Neuron (in vitro differentiated cells): ENCODE data around the gene ARNT2.

Source experiments
- H2AFZ ChIP-seq: one replicate; pipeline ENCODE4 v1.6.1; 2013; ENCODE audit warnings: low read depth, mild to moderate bottlenecking, inconsistent platforms, low read length, moderate library complexity
- H3K27me3 ChIP-seq: one replicate; pipeline ENCODE4 v1.6.1; 2013; ENCODE audit warnings: low read length; ENCODE audit not compliant: insufficient read depth
- H3K36me3 ChIP-seq: one replicate; pipeline ENCODE4 v1.6.1; 2013; ENCODE audit warnings: low read length; ENCODE audit not compliant: insufficient read depth
- H3K4me1 ChIP-seq: one replicate; pipeline ENCODE4 v1.6.1; 2013; ENCODE audit warnings: low read length; ENCODE audit not compliant: insufficient read depth
- H3K4me3 ChIP-seq: 2 replicates; pipeline ENCODE4 v1.5.1; 2013; ENCODE audit warnings: mild to moderate bottlenecking, low read length, moderate library complexity
- H3K9me3 ChIP-seq: one replicate; pipeline ENCODE4 v1.6.1; 2013; ENCODE audit warnings: low read length

Gene ARNT2

GRCh38 chr15:80556694-80557367 lies 152.6 kb downstream of the ARNT2 start:
- Histone ChIP-seq H3K4me1 (no peaks in the 10 kb centered on the region), H3K27me3 (no peaks in the 10 kb centered on the region), H3K36me3 (peaks cover 75% of the 10 kb centered on the region), H3K4me3 (no peak overlapping the region), H3K9me3 (no peaks in the 10 kb centered on the region), H2AFZ (no peak overlapping the region)

DNA sequence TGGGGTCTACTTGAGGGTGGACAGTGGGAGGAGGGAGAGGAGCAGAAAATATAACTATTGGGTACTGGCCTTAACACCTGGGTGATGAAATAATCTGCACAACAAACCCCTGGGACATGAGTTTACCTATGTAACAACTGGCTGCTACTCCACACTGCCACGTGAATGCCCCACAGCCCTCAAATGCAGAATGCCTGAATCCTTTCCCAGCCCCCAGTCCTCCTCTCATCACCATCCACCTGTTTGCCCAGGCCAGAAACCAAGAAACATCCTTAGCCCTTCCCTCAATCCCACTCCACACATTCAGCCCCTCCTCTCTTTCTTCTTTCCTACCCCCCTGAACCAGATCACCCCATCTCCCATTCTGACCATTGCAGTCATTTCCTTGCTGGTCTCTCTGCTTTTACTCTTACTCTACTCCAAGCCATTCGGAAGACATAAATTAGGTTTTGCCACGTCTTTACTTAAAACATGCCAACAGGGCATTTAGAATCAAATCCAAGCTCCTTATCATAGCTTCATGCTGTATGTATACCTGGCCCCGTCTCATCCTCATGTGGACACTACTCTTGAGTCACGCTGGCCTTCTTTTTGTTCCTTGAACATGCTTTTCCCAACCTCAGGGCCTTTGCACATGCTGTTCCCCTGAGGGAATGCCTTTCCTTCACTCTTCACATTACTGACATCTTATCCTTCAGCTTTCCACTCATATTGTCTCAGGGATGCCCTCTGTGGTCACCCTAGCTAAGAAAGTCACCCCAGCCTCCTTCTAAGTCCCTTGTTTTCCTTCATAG lies 153.5 kb downstream of the ARNT2 start:
- peaks cover 68% of the 10 kb centered on the region for H3K36me3 ChIP-seq
- H3K27me3 ChIP-seq = no peaks in the 10 kb centered on the region

DNA sequence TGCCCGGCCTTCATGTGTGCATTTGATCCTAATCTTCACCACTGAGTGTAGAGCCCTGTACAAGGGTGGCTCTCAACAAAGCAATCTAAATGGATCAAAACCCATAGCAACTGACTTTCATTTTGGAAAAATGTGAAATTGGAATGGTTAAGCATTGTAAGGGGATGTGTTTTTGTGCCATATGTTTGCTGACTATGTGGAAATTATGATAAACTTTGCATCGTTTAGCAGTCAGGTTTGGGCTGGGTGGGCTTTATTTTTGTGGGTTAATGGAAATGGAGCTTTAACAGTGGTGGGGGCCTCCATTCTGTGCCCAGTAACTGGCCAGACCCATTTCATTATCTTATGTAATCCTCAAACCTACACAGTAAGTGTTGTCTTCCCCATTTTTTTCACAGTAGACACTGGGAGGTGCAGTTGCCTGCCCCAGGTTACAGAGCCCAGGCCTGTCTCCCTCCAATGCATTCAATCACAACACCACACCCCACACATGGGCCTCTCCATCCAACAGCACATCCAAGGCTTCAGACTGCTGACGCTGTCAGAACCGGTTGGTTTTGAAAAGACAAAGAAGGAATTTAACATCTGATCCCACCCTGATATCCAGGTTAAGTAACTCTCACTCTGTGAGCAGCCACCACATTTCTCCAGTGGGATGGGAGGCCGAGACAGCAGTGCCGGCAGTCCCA lies 154.6 kb downstream of the ARNT2 start:
- peaks cover 69% of the 10 kb centered on the region for H3K36me3 ChIP-seq
- no peaks in the 10 kb centered on the region for H3K9me3 ChIP-seq
- no peak overlapping the region for H2AFZ ChIP-seq
- no peaks in the 10 kb centered on the region for H3K27me3 ChIP-seq
- no peak overlapping the region for H3K4me3 ChIP-seq
- H3K4me1 ChIP-seq = no peaks in the 10 kb centered on the region

More for the DNA sequence above, 153.5 kb downstream of the ARNT2 start:
- Histone ChIP-seq H2AFZ (no peak overlapping the region), H3K4me3 (no peak overlapping the region), H3K9me3 (no peaks in the 10 kb centered on the region), H3K4me1 (no peaks in the 10 kb centered on the region)

DNA sequence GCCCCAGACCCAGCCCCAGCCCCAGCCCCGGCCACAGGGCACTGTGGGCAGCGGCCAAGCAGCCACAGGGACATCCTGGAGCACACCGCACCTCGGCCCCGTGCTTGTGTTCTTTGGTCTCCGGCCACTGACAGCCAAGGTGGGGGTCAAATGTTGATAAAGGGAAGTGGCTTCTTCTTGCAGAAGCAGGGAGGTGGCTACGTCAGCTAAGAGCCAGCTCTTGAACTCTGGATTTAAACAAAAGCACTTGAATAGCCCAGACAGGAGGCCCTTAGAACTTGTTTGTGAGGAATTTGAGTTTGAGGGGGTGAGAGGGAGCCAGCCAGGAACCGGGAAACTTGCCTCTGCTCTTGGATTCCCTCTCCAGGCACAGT lies 155.1 kb downstream of the ARNT2 start:
- no peaks in the 10 kb centered on the region for H3K4me1 ChIP-seq
- no peaks in the 10 kb centered on the region for H3K27me3 ChIP-seq
- peaks cover 71% of the 10 kb centered on the region for H3K36me3 ChIP-seq
- no peaks in the 10 kb centered on the region for H3K9me3 ChIP-seq
- H2AFZ ChIP-seq = no peak overlapping the region
- no peak overlapping the region for H3K4me3 ChIP-seq

DNA sequence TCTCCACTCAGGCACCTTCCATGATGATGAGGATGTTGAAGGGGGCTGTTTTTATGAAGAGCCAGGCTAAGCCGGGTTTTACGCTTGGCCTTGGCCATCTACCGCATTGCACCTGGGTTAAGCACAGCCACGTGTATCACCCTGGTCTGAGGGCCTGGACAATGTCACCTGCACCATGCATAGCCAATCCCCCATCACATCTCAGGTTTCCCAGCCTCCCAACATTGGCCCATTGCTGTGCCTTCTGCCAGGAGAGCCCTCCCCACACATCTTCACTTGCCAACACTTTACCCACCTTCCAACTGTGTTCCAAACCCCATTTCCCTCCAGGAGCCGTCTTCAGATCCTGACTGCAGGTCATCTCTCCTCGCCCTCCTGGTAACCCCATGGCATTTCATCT lies 155.6 kb downstream of the ARNT2 start:
- peaks cover 69% of the 10 kb centered on the region for H3K36me3 ChIP-seq
- H3K4me1 ChIP-seq = no peaks in the 10 kb centered on the region
- H3K9me3 ChIP-seq = no peaks in the 10 kb centered on the region
- no peak overlapping the region for H3K4me3 ChIP-seq
- H2AFZ ChIP-seq = no peak overlapping the region
- no peaks in the 10 kb centered on the region for H3K27me3 ChIP-seq

GRCh38 chr15:80560601-80561400 lies 156.6 kb downstream of the ARNT2 start:
- no peaks in the 10 kb centered on the region for H3K4me1 ChIP-seq
- H3K36me3 ChIP-seq = peaks cover 62% of the 10 kb centered on the region
- H2AFZ ChIP-seq = no peak overlapping the region
- H3K27me3 ChIP-seq = no peaks in the 10 kb centered on the region
- no peak overlapping the region for H3K4me3 ChIP-seq
- H3K9me3 ChIP-seq = no peaks in the 10 kb centered on the region

DNA sequence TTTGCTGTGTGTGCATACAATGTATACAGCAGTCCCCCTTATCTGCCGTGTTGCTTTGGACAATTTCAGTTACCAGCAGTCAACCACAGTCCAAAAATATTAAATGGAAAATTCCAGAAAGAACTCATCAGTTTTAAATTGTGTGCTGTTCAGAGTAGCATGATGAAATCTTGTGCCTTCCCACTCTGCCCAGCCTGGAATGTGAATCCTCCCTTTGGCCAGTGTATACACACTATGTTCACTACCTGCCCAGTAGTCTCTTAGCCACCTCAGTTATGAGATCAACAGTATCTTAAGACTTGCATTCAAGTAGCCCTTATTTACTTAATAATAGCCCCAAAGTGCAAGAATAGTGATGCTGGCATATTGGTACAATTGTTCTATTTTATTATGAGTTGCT lies 157.3 kb downstream of the ARNT2 start:
- Histone ChIP-seq H3K27me3 (no peaks in the 10 kb centered on the region), H3K4me1 (no peaks in the 10 kb centered on the region), H2AFZ (no peak overlapping the region), H3K4me3 (no peak overlapping the region), H3K36me3 (peaks cover 66% of the 10 kb centered on the region), H3K9me3 (no peaks in the 10 kb centered on the region)

- Histone ChIP-seq H3K4me3 (no peak overlapping the region), H3K4me1 (no peaks in the 10 kb centered on the region), H3K36me3 (peaks cover 63% of the 10 kb centered on the region), H3K27me3 (no peaks in the 10 kb centered on the region), H2AFZ (no peak overlapping the region), H3K9me3 (no peaks in the 10 kb centered on the region)
These were observed 157.9 kb downstream of the ARNT2 start for GRCh38 chr15:80562033-80562432.

DNA sequence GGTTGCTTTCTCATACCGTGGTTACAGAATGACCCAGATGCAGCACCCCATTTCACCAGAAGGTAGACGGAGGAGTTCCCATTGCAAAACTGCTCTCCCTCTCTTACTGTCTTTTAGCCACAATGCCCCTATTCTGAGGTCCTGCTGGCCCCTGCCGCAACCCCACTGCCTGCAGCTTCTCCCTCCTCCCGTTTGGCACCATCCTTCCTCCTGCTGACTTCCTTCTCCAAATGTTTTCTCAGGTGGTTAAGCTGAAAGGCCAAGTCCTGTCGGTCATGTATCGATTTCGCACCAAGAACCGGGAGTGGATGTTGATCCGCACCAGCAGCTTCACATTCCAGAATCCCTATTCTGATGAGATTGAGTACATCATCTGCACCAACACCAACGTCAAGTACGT lies 158.7 kb downstream of the ARNT2 start:
- H3K9me3 ChIP-seq = no peaks in the 10 kb centered on the region
- no peak overlapping the region for H3K4me3 ChIP-seq
- no peaks in the 10 kb centered on the region for H3K27me3 ChIP-seq
- no peaks in the 10 kb centered on the region for H3K4me1 ChIP-seq
- no peak overlapping the region for H2AFZ ChIP-seq
- peaks cover 58% of the 10 kb centered on the region for H3K36me3 ChIP-seq

DNA sequence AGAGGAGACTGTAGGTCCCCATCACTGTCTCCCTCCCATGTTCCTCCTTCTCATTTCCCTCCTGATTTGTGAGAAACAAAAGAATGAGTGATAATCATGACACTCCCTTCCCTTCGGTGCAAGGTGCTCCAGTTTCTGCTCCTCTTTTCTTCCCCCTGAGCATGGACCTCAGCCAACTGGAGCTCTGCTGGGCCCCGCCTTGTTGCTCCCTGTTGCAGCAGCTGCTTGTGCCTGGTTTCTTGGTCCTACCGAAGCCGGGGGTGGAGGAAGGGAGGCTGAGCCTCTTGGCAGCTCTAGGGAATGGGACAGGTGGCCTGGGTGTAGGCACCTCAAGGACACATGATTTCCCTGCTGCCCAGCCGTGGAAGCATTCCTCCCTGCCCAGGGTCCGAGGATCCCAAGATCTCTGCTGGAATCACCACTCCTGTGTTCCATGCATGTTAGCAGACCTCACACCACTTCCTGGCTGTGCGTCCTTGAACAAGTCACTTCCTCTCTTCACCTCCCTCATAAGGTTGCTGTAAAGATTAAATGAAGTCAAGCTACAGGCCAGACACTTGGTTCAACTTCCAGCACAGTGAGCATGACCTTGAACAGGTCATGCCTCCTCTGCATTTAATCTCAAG lies 159.3 kb downstream of the ARNT2 start:
- Histone ChIP-seq H3K4me3 (no peak overlapping the region), H3K27me3 (no peaks in the 10 kb centered on the region), H3K4me1 (no peaks in the 10 kb centered on the region), H3K9me3 (no peaks in the 10 kb centered on the region), H3K36me3 (peaks cover 61% of the 10 kb centered on the region), H2AFZ (no peak overlapping the region)

GRCh38 chr15:80564056-80564455 lies 159.9 kb downstream of the ARNT2 start:
- H3K9me3 ChIP-seq = no peaks in the 10 kb centered on the region
- H3K27me3 ChIP-seq = no peaks in the 10 kb centered on the region
- H3K4me1 ChIP-seq = no peaks in the 10 kb centered on the region
- H3K36me3 ChIP-seq = peaks cover 62% of the 10 kb centered on the region
- H3K4me3 ChIP-seq = no peak overlapping the region
- H2AFZ ChIP-seq = no peak overlapping the region

DNA sequence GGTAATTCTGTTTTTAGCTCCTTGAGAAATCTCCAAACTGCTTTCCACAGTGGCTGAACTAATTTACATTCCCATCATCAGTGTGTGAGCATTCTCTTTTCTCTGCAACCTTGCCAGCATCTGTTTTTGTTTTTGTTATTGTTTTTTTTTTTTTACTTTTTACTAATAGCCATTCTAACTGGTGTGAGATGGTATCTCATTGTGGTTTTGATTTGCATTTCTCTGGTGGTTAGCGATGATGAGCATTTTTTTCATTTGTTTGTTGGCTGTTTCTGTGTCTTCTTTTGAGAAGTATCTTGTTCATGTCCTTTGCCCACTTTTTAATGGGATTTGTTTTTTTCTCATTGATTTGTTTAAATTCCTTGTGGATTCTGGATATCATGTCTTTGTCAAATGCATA lies 161.2 kb downstream of the ARNT2 start:
- H3K4me3 ChIP-seq = no peak overlapping the region

More for the DNA sequence above, 161.2 kb downstream of the ARNT2 start:
- H3K36me3 ChIP-seq = peaks cover 61% of the 10 kb centered on the region
- no peaks in the 10 kb centered on the region for H3K4me1 ChIP-seq
- H2AFZ ChIP-seq = no peak overlapping the region
- no peaks in the 10 kb centered on the region for H3K9me3 ChIP-seq
- no peaks in the 10 kb centered on the region for H3K27me3 ChIP-seq
